Upper lobe of left lung (tissue), 4 donors: ENCODE data around the gene PIGU.

Experiments
- CTCF ChIP-seq, 6 experiments: fragments of 450-650 bp in 4 of 6; fragments of 200-600 bp in 2 of 6; sonication (generic) in 2 of 6; IDR thresholded peaks; one replicate each; pipeline ENCODE4 v1.5.1; 2016 to 2019; ENCODE audit warnings: antibody characterized with exemption in 6 of 6
- POLR2A ChIP-seq, 4 donors: fragments of 450-650 bp; IDR thresholded peaks; one replicate each; pipeline ENCODE4 v1.5.1; 2016 to 2017; ENCODE audit warnings: antibody characterized with exemption in 4 of 4, mild to moderate bottlenecking in 2 of 4
- POLR2AphosphoS5 ChIP-seq, 2 donors: sonication (generic); formaldehyde crosslinking; IDR thresholded peaks; one replicate each; pipeline ENCODE4 v1.5.1; 2017; ENCODE audit warnings: antibody characterized with exemption in 2 of 2

DNA sequence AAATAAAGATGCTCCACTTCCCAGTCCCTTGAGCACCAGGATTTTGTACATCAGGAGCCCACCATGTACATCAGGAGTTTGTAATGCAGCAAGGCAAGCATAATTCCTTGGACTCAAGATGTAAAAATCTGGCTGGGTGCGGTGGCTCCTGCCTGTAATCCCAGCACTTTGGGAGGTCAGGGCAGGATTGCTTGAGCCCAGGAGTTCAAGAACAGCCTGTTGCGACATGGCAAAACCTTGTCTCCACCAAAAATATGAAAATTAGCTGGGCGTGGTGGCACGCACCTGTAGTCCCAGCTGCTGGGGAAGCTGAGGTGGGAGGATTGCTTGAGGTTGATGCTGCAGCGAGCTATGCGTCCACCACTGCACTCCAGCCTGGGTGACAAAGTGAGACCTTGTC lies 134.5 kb downstream of the PIGU start:
- no peak for TF ChIP-seq CTCF (IDR thresholded peaks at IDR 0.05)
- no peak for TF ChIP-seq POLR2A (IDR thresholded peaks at IDR 0.05)
- TF ChIP-seq POLR2AphosphoS5 (IDR thresholded peaks at IDR 0.05), result no peak
